HCT116 (cell line): ENCODE results near the gene FAT1. TPM values are rescaled to one million over a fixed set of nuclear protein-coding genes. Genes with fewer than 3 reads are reported as not detected.
A peak's percentile ranks its signal among the peaks of the same experiment; 100 is the strongest.

Experiments used
- ATAC-seq: fragments of 200-7000 bp; cut with Tn5 transposase; 2 replicates; pipeline ENCODE4 v1.9.1; 2020; ENCODE audit warnings: mild to moderate bottlenecking, moderate library complexity
- BruUV-seq: library from RNA; stranded (reverse); fragments of 400-500 nt; replicated peaks from 2 replicates; lab custom pipeline; 2021; lab: Mats Ljungman, UMichigan
- CTCF ChIA-PET: fragments of 300-600 bp; sonication (Branson Sonifier 250); formaldehyde crosslinking; loops from one replicate; lab custom pipeline; 2021; ENCODE audit warnings: antibody characterized with exemption; lab: Charles Lee
- POLR2A ChIA-PET: fragments of 300-600, 350-600 bp; sonication (Branson Sonifier 250); formaldehyde crosslinking; loops from one replicate; lab custom pipeline; 2021; ENCODE audit warnings: antibody characterized with exemption; lab: Charles Lee
- RAD21 ChIA-PET, 2 experiments: fragments of 300-600 bp; sonication (Branson Sonifier 250); formaldehyde crosslinking; loops; one replicate each; lab custom pipeline; 2023; ENCODE audit warnings: low total read pairs in 2 of 2; ENCODE audit not compliant: uncharacterized antibody in 2 of 2, unreplicated experiment in 2 of 2, low non-redundant PET in 1 of 2; lab: Charles Lee
- DNase-seq: peaks from one replicate; pipeline ENCODE4 v3.0.0-alpha.2; 2010; ENCODE audit warnings: low read depth, low spot score
- H2AFZ ChIP-seq: fragments of 200-600 bp; shearing (Covaris generic), sonication (generic); 2 replicates; pipeline ENCODE4 v1.6.1; 2017; ENCODE audit warnings: low read depth, mixed run types, mixed read lengths, antibody characterized with exemption, low read length; ENCODE audit not compliant: poor library complexity, severe bottlenecking
- H3K27ac ChIP-seq: 2 replicates; pipeline ENCODE4 v1.5.1; 2012; ENCODE audit warnings: low read depth, low read length
- H3K27me3 ChIP-seq: fragments of 200-600 bp; sonication (generic); 2 replicates; pipeline ENCODE4 v1.6.1; 2016; ENCODE audit warnings: mixed run types, low read length, mixed read lengths; ENCODE audit not compliant: insufficient read depth
- H3K36me3 ChIP-seq, 2 experiments: fragments of 200-500 bp in 1 of 2; fragments of 200-600 bp in 1 of 2; sonication (Bioruptor generic) in 1 of 2; sonication (generic) in 1 of 2; 2 replicates each; pipeline versions ENCODE4 v1.5.1 to v1.6.1; 2014 to 2016; ENCODE audit warnings: low read length in 2 of 2, inconsistent platforms in 1 of 2, mixed read lengths in 1 of 2, mixed run types in 1 of 2; ENCODE audit not compliant: insufficient read depth in 2 of 2, control insufficient read depth in 1 of 2
- H3K4me1 ChIP-seq, 2 experiments: fragments of 200-600 bp in 1 of 2; sonication (generic) in 1 of 2; 2 replicates each; pipeline versions ENCODE4 v1.5.1 to v1.6.1; 2012 to 2017; ENCODE audit warnings: low read length in 2 of 2, inconsistent platforms in 1 of 2, mild to moderate bottlenecking in 1 of 2, mixed read lengths in 1 of 2, mixed run types in 1 of 2, moderate library complexity in 1 of 2; ENCODE audit not compliant: insufficient read depth in 2 of 2, control insufficient read depth in 1 of 2
- H3K4me2 ChIP-seq: fragments of 200-600 bp; sonication (generic); 2 replicates; pipeline ENCODE4 v1.6.1; 2017; ENCODE audit warnings: mixed run types, low read length, mixed read lengths
- H3K4me3 ChIP-seq, 2 experiments: fragments of 200-600 bp in 1 of 2; sonication (generic) in 1 of 2; replicated peaks in 1 of 2; 2 replicates each; pipeline ENCODE4 v1.5.1; 2011 to 2016; ENCODE audit warnings: low read length in 2 of 2, control low read depth in 1 of 2, low read depth in 1 of 2, mild to moderate bottlenecking in 1 of 2, mixed read lengths in 1 of 2, mixed run types in 1 of 2
- H3K79me2 ChIP-seq: fragments of 200-600 bp; sonication (generic); 2 replicates; pipeline ENCODE4 v1.6.1; 2017; ENCODE audit warnings: mild to moderate bottlenecking, mixed run types, low read length, moderate library complexity, mixed read lengths; ENCODE audit not compliant: insufficient read depth
- H3K9ac ChIP-seq: fragments of 200-600 bp; sonication (generic); 2 replicates; pipeline ENCODE4 v1.6.1; 2016; ENCODE audit warnings: low read length, mixed read lengths
- H3K9me2 ChIP-seq: fragments of 200-600 bp; sonication (generic), shearing (Covaris generic); 2 replicates; pipeline ENCODE4 v1.6.1; 2017; ENCODE audit warnings: mixed run types, mild to moderate bottlenecking, moderate library complexity; ENCODE audit not compliant: insufficient read depth
- H3K9me3 ChIP-seq, 2 experiments: fragments of 200-500 bp in 1 of 2; fragments of 200-600 bp in 1 of 2; sonication (Bioruptor generic) in 1 of 2; sonication (generic) in 1 of 2; 2 replicates each; pipeline ENCODE4 v1.6.1; 2014 to 2017; ENCODE audit warnings: low read length in 2 of 2, mixed read lengths in 2 of 2, inconsistent platforms in 1 of 2, low read depth in 1 of 2, mild to moderate bottlenecking in 1 of 2, mixed run types in 1 of 2, moderate library complexity in 1 of 2; ENCODE audit not compliant: control insufficient read depth in 1 of 2, insufficient read depth in 1 of 2
- H4K20me1 ChIP-seq: fragments of 200-600 bp; sonication (generic), shearing (Covaris generic); 2 replicates; pipeline ENCODE4 v1.6.1; 2017; ENCODE audit warnings: mixed run types, mild to moderate bottlenecking, moderate library complexity; ENCODE audit not compliant: insufficient read depth
- CTCF ChIP-seq, 3 experiments: fragments of 200-600 bp in 1 of 3; sonication (generic) in 1 of 3; IDR thresholded peaks in 2 of 3; conservative IDR thresholded peaks in 1 of 3; 2 replicates each; pipeline ENCODE4 v1.5.1; 2012 to 2017; ENCODE audit warnings: low read depth in 2 of 3, low read length in 2 of 3, antibody characterized with exemption in 1 of 3, borderline replicate concordance in 1 of 3, control low read depth in 1 of 3, mild to moderate bottlenecking in 1 of 3, mixed read lengths in 1 of 3, mixed run types in 1 of 3, moderate library complexity in 1 of 3; ENCODE audit not compliant: insufficient read depth in 1 of 3
- EZH2 ChIP-seq: fragments of 200-600 bp; sonication (generic); IDR thresholded peaks from 2 replicates; pipeline ENCODE4 v1.6.1; 2017; ENCODE audit warnings: antibody characterized with exemption, mixed run types
- EZH2phosphoT487 ChIP-seq: fragments of 200-600 bp; IDR thresholded peaks from 2 replicates; pipeline ENCODE4 v1.6.1; 2018; ENCODE audit warnings: antibody characterized with exemption, borderline replicate concordance
- FOSL1 ChIP-seq: IDR thresholded peaks from 2 replicates; pipeline ENCODE4 v1.6.1; 2012; ENCODE audit warnings: low read depth
- JUND ChIP-seq: IDR thresholded peaks from 2 replicates; pipeline ENCODE4 v1.6.1; 2012
- MAX ChIP-seq: IDR thresholded peaks from 2 replicates; pipeline ENCODE4 v1.6.1; 2012
- POLR2AphosphoS5 ChIP-seq: IDR thresholded peaks from 2 replicates; pipeline ENCODE4 v1.6.1; 2011; ENCODE audit warnings: mild to moderate bottlenecking, low read depth, low read length, moderate library complexity
- RAD21 ChIP-seq: IDR thresholded peaks from 2 replicates; pipeline ENCODE4 v1.6.1; 2012; ENCODE audit warnings: low read depth, mild to moderate bottlenecking
- SIN3A ChIP-seq: IDR thresholded peaks from 2 replicates; pipeline ENCODE4 v1.6.1; 2012; ENCODE audit warnings: low read depth
- SP1 ChIP-seq: IDR thresholded peaks from 2 replicates; pipeline ENCODE4 v1.6.1; 2012; ENCODE audit warnings: low read depth
- ZBTB33 ChIP-seq: IDR thresholded peaks from 2 replicates; pipeline ENCODE4 v1.6.1; 2011; ENCODE audit warnings: mild to moderate bottlenecking, low read length, moderate library complexity; ENCODE audit not compliant: insufficient replicate concordance; ENCODE audit errors: extremely low read depth
- intact Hi-C: fragments of 100-400 bp; cut with micrococcal nuclease; formaldehyde crosslinking; loops from 2 replicates; pipeline ENCODE4 v1.10.0; 2022
- total RNA-seq: library from RNA; stranded (reverse); gene quantifications from one replicate; pipeline ENCODE4 v1.2.1, GENCODE V29; 2021; ENCODE audit not compliant: unreplicated experiment

FAT1 gene
- total RNA-seq, 1 experiment from 2014 or later: 676 TPM

GRCh38 chr4:186693894-186694293 lies 29.8 kb downstream of the FAT1 start:
- DNase-seq: no peak
- Histone ChIP-seq H3K9me3 (no peaks in the 10 kb centered on the region), H3K9me2 (no peaks in the 10 kb centered on the region), H3K4me3 (no peak overlapping the region), H2AFZ (no peak overlapping the region), H3K4me1 (peaks cover 36 to 81% of the 10 kb centered on the region in 2 experiments), H3K9ac (no peak overlapping the region), H3K79me2 (peaks cover 100% of the 10 kb centered on the region), H3K27me3 (no peaks in the 10 kb centered on the region), H3K4me2 (peak overlapping the region; percentile 22), H4K20me1 (peaks cover 83% of the 10 kb centered on the region), H3K27ac (peak overlapping the region; percentile 19; the same call in 1 of the 2 replicates), H3K36me3 (peaks cover 6 to 38% of the 10 kb centered on the region in 2 experiments; a peak in 3 of 4 replicates)
- ChIA-PET POLR2A (no interaction called here), RAD21 (no interaction called here), CTCF (no interaction called here)
- ATAC-seq: no peak
- TF ChIP-seq EZH2: no peak
- no peak for TF ChIP-seq RAD21
- no peak for TF ChIP-seq EZH2phosphoT487
- no peak for TF ChIP-seq MAX
- TF ChIP-seq ZBTB33: no peak
- intact Hi-C loops: no loop called here
- BruUV-seq: no TSS peak

GRCh38 chr4:186693159-186693815 lies 30.4 kb downstream of the FAT1 start:
- H3K9ac ChIP-seq: no peak overlapping the region
- DNase-seq: peak; percentile 33
- H4K20me1 ChIP-seq: peaks cover 82% of the 10 kb centered on the region
- POLR2A ChIA-PET: no interaction called here
- peak; percentile 62 for ATAC-seq
- H3K4me1 ChIP-seq: peaks cover 40 to 80% of the 10 kb centered on the region in 2 experiments
- intact Hi-C loops: no loop called here
- peaks cover 100% of the 10 kb centered on the region for H3K79me2 ChIP-seq
- no peak overlapping the region for H2AFZ ChIP-seq
- H3K4me2 ChIP-seq: peak overlapping the region; percentile 22
- H3K27me3 ChIP-seq: no peaks in the 10 kb centered on the region
- peak overlapping the region; percentile 15; the same call in 1 of the 2 replicates for H3K27ac ChIP-seq
- RAD21 ChIA-PET: no interaction called here
- H3K9me2 ChIP-seq: no peaks in the 10 kb centered on the region
- CTCF ChIA-PET: no interaction called here
- H3K36me3 ChIP-seq: peaks cover 6 to 32% of the 10 kb centered on the region in 2 experiments; a peak in 3 of 4 replicates
- no peak overlapping the region for H3K4me3 ChIP-seq
- TF ChIP-seq CTCF (IDR thresholded peaks at IDR 0.05 in 2 of 3, conservative IDR thresholded peaks at IDR 0.05 in 1 of 3; ENCODE audit: borderline replicate concordance in 1 of 3, insufficient read depth in 1 of 3, low read depth in 2 of 3, low read length in 2 of 3): no peak
- TF ChIP-seq MAX: no peak; the same call in 1 of the 2 replicates
- TF ChIP-seq JUND: peak; percentile 70
- peak; percentile 55 for TF ChIP-seq FOSL1
- TF ChIP-seq SP1: peak; percentile 30; the same call in 1 of the 2 replicates
- no peak for TF ChIP-seq SIN3A
- 0 out of 2 replicates have a peak, but pooled peaks have one; percentile 14 for TF ChIP-seq POLR2AphosphoS5
- no TSS peak for BruUV-seq
- H3K9me3 ChIP-seq: no peaks in the 10 kb centered on the region
